Thoracic aorta endothelial cell (primary cell): ENCODE data around the gene REV1. TPM values are rescaled to one million over a fixed set of nuclear protein-coding genes. Genes with fewer than 3 reads are reported as not detected.

ENCODE experiments used
- total RNA-seq: library from RNA; depleted of rRNA; stranded (reverse); fragments of >200 nt; gene quantifications from 2 replicates; pipeline ENCODE4 v1.2.3, GENCODE V29; 2012

REV1 gene
- 62.4 and 68.1 TPM in 2 replicates for total RNA-seq

DNA sequence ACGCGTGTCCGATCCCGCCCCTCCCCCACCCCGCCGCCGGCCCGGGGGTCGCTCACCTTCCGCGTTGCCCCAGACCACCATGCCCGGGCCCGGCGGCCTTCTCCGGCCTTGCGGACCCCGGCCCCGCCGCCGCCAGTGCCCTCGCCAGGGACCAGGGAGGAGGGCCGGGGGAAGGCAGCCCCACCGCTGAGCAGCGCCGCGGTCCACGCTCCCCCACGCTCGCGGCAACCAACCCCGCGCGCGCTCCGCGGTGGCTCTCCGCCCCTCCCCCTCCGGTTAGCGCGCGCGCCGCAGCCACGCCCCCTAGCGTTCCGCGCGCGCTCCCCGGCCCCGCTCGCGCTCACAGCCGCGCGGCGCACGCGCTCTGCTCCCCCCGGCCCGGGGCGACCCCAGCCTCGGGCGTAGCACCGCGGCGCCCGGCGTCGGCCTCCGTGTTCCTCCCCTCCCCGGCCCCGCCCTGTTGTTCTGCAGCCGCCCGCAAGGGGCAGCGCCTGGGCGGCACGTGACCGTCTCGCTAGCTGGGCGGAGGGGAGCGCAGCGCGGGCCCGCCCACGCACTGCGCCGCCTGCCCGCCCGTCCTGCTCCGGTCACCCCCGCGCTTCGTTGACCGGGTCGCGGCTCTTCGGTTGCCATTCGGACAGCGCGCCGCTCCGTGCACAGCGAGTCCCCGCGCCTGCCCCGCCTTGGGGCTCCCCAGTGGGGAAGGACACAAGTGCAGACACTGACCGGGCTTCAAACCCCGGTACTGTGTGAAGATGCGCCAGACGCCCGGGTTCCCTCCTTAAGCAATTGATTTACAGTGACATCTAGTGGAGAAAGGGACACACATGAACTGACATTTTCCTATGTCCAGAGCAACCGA, at the start of gene REV1:
Gene REV1 (minus strand): TSS at position 257 of the 862 bp plus-strand sequence. CDS start 25,042 bp downstream, outside the sequence.

Other genes with a start within 250 kb of the REV1 start
- not detected in 2 replicates for gene LYG2, start 234.4 kb downstream of the REV1 start, total RNA-seq
- 0.27 and 0.57 TPM in 2 replicates for gene LYG1, start 188.8 kb downstream of the REV1 start, total RNA-seq
- 133 and 148 TPM in 2 replicates for gene TXNDC9, start 153.7 kb downstream of the REV1 start, total RNA-seq
- 50.8 and 56.3 TPM in 2 replicates for gene EIF5B, start 152.6 kb downstream of the REV1 start, total RNA-seq